ENCODE results near the gene THUMPD3.
A peak's percentile ranks its signal among the peaks of the same experiment; 100 is the strongest.

Gene THUMPD3, protein sequence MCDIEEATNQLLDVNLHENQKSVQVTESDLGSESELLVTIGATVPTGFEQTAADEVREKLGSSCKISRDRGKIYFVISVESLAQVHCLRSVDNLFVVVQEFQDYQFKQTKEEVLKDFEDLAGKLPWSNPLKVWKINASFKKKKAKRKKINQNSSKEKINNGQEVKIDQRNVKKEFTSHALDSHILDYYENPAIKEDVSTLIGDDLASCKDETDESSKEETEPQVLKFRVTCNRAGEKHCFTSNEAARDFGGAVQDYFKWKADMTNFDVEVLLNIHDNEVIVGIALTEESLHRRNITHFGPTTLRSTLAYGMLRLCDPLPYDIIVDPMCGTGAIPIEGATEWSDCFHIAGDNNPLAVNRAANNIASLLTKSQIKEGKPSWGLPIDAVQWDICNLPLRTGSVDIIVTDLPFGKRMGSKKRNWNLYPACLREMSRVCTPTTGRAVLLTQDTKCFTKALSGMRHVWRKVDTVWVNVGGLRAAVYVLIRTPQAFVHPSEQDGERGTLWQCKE
- total RNA-seq, result 40.3 to 49.8 (median 41.6) reads per million in 4 donors

DNA sequence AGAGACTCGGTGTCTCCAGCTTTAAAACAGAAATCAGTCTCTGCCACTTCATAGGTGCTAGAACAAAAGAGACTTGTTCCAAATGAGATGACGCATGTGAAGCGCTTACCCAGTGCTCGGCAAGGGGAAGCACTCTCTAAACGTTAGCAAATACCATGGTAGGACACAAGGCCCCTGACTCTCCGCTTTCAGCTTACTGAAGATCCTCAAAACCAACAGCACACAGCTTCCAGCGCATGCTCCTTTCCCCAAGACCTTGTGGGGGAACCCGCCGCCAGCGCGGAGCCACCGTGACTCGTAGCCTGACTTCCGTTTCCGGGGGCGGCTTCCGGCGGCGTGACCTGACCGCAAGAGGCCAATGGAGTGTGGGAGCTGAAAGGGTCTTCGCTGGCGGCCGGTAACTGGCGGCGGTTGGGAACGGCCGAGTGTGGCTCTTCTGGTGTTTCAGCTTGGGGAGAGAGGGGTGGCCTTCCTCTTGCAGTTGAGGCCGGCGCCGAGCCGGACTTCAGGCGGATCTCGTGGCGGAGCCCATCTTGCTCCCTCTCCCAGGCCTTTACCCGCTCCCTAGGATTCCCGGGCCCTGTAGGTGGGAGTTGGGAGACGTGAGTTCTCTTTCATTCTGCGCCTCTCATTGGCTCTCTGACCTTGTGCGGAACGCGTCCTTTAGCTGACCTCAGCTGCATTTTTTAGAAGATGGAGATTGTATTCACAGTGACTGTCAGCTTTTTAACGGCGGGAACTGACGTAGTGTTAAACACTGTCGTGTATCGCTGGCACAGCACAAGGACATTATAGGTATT is at the start of gene THUMPD3:
THUMPD3 (plus strand) TSS at position 324 of the 800 bp plus-strand sequence. CDS start 2,015 bp downstream, outside the sequence.
- peak; percentile 77 to 91 (median 85) for DNase-seq

DNA sequence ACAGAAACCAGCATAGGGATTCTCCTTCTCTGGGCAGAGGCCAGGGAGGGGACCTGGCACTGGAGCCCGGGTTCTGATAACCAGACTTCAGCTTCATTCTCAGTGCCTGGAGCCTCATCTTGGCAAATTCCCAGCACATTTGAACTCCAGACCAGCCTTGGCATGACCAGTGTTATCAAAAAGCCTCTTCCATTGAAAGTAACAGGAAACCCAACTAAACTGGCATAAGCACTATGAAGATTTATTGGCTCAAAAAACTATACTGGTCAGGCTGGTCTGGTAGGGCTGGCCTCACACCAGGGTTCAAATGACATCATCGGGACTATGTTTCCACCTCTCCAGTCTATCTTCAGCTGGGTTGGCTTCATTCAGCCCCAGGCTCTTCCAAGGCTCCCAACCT is 48.1 kb upstream of the THUMPD3 start:
- DNase-seq, result no peak

GRCh38 chr3:9316881-9317361 is 45.9 kb upstream of the THUMPD3 start:
- no peak for DNase-seq

DNA sequence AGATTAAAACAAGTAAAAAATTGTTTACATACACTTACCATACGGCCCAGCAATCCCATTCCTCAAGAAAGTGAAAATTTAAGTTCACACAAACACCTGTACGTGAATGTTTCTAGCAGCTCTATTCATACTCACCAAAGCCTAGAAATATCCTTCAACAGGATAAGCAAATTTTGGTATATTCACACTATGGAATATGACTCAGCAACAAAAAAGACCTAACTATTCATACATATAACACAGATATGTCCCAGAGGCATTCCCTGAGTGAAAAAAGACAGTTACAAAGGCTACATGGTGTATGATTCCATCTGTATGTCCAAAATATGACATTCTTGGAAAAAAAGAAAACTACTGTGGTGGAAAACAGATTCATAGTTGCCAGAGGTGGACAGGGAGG is 40.1 kb upstream of the THUMPD3 start:
- no peak for DNase-seq

GRCh38 chr3:9324944-9325343 is 37.9 kb upstream of the THUMPD3 start:
- no peak for DNase-seq

DNA sequence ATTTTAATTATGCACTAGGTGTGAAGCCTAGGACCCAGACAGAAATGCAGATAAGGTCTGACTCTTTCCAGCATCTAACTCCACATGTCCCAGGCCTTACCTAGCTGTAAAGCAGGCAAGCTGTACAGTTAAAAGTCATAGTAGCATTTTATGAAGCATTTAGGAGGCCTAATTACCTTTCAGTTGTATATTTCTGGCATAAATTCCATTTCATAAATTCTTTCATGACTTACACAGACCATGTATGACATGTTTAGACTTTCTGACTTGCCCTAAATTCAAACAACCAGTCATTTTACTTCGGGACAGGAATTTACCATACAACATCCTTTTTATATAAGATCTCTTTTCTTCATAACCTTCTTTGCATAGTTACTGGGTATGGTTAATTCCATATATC is 35.3 kb upstream of the THUMPD3 start:
- DNase-seq, result no peak

DNA sequence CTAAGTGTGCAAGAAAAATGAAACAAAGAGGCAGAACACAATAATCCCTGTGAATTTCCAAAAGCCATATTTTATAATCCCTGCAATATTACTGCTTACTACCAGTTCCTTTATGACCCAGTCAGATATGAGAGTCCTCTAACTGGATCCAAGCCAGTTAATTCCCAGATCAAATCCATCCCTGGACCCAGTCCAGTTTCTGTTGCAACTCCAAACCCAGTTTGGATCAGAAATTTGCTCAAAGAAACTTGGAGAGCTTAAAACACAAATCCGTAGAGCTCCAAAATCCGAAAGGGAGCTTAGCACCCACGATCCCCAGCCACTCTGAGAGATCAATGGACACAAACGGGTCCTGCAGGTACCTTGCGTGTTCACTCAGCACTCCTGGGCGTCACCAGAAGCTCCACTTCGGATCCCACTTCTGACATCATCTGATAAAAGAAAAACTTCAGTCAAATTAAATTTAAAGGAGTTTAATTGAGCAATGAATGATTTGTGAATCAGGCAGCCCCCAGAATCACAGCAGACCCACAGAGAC is 32.6 kb upstream of the THUMPD3 start:
- no peak for DNase-seq

DNA sequence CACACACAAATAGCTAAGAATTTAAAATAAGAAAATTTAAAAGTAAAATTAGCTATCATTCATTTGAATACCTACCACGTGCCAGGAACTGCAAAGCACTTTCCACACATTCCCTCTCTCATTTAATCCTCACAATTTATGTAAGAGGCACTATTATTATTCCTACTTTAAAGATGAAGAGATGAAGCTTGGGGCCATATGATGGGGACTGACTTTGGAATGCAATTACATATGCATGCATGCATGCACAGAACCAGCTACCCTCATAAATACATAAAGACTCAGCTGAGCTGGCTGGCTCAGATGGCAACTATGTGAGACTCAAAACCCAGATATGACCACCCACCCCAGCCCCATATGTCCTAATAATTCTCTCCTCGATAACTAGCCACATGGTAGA is 31.7 kb upstream of the THUMPD3 start:
- no peak for DNase-seq

- DNase-seq, result no peak
Observed at GRCh38 chr3:9332250-9333030, 30.4 kb upstream of the THUMPD3 start.

DNA sequence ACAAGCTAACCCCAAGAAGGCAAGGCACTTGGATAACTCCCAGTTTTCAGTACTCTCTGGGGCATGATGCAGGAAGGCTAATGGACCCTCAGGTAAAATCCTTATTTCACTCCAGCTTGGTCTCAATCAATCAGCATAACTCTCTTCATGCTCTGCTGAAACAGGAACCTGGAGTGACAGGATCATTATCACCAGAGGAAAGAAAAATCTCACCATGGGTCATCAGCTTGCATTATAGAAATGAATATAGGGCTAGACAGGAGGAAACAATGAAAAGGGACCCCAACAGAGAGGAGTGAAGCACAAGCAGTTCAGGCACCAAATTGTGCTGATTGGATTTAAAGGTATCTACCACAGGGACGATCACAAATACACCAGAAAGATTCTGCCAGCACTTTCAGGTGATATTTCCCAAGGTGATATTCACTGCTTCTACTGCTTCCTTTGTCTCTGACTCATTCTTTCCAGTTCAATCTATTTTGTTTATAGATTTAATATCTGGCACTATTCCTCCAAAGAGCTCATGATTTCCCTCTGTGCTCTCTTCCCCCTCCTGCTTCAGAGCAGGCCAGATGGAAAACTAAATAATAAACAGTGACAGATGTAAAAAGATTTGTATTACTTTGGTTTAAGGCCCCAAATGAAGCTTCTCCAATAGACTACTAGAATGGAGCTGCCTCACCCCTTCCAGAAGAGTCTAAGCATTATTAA is 22.9 kb upstream of the THUMPD3 start:
- DNase-seq, result no peak

GRCh38 chr3:9340472-9340902 is 22.4 kb upstream of the THUMPD3 start:
- DNase-seq, result no peak

- DNase-seq, result no peak
Observed at GRCh38 chr3:9342696-9343095, 20.2 kb upstream of the THUMPD3 start.

DNA sequence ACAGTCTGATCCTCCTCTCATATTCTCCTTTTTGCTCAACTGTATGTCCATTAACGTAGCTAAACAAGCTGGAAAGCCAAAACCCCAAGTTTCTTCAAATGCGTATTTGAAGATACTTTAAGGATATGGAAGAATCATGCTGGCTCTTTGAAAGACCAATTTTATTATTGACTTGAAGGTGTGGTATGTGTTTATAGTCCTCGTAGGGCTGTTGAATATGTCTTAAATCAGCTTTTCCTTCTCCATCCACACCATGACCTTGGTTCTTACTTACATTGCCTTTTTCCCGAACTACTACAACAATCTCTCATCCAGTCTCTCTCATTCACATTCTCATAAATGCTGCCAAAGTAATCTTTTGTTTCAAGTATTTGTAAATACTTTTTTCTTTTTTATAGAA is 19.7 kb upstream of the THUMPD3 start:
- DNase-seq, result no peak

DNA sequence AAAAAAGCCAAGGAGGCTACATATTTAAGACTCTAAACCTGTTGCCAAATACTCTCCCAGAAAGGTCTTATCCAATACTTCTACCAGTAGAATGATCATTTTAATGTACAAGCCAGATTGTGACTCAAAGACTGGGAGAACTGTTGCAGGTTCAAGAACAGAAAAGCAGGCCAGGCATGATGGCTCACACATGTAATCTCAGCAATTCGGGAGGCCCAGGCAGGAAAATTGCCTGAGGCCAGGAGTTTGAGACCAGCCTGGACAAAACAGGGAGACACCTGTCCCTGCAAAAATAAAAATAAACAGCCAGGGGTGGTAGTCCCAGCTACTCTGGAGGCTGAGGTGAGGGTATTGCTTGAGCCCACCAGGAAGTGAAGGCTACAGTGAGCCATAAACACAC is 17.8 kb upstream of the THUMPD3 start:
- DNase-seq, result no peak

GRCh38 chr3:9346141-9346540 is 16.7 kb upstream of the THUMPD3 start:
- DNase-seq, result no peak

DNA sequence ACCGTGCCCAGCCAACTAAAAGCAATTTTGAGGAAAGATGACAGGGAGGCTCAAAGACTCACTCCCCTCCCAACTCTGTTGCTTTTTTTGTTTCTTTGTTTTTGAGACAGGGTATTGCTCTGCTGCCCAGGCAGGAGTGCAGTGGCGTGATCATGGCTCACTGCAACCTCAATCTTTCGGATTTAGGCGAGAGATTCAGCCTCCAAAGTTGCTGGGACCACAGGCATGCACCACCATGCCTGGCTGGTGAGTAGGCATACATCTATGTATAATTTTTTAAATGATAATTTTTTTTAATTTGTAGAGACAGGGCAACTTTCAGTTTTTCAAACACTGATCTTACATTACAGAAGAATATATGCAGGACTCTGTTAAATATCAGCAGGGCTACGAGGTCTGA is 15.8 kb upstream of the THUMPD3 start:
- DNase-seq, result no peak

- no peak for DNase-seq
Observed at GRCh38 chr3:9347887-9348286, 15.0 kb upstream of the THUMPD3 start.

- DNase-seq, result no peak
Observed at GRCh38 chr3:9349321-9350117, 13.3 kb upstream of the THUMPD3 start.

DNA sequence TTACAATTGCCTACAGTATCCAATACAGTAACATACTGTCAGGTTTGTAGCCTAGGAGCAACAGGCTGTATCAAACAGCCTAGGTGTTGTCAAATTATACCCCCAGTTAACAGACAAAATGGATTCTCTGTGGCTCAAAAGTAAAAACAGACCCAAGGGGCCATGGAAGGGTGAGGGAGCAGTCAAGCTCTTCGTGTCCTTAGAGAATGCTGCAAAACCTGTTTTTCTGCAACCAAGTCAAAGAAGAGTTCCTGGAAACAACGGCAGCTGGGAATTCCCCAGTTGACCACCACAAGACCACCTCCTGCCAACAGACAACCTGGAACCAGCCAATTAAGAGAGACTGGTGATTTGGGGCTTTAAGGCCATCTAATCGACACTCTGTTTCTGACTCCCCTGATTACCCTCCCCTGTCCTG is 11.1 kb upstream of the THUMPD3 start:
- DNase-seq, result no peak

DNA sequence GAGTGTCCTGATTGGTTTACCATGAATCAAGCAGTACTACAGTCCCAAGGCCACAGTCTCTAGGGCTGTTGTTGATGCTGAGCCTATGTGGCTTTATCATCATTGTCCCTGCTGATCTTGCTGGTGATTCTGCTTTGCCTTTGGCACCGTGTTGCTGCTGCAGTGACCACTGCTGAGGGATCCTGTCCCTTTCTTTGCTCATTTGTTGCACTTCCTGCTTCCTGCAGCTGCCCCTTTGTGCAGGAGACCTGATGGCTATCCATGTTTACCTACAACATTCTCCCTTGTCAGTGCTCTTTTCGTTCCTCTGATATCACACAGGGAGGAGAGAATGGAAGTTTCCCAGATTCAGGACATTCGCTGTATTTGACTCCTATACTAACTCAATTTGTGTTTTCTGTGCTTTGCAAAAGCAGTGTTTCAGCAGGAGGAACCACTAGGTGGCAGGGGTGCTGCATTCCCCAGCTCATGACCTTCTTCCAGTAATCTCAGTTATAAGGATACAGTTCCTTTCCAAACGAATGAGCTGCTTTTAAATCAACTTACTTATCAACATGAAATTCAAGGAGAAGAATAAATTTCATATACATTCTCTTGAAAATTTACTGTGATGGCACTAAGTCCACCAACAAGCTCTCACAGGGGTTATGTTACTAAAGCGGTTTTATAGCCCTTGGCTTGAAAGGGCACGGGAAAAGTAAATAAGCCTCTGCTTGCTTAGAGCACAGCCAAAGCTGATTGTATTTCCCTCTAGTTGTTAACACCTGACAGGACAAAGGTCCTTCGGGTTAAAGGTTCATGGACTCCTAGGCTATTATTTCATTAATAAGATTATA is 9.7 kb upstream of the THUMPD3 start:
- peak in 4 of 5 donors; percentile 31 to 59 (median 49) for DNase-seq
